COLO668 (cell line): ENCODE data around the gene ATP2C1.
"Not testable (repeated sequence)": the region's sequence is repeated elsewhere in the genome, so short reads cannot be mapped to it uniquely, and the experiment has no call there.

Experiments used
- DNase-seq: peaks from one replicate; lab custom pipeline; 2025; ENCODE audit not compliant: unreplicated experiment; lab: John Stamatoyannopoulos, UW

The ATP2C1 gene

GRCh38 chr3:130935761-130936492, 42.0 kb downstream of the ATP2C1 start:
- DNase-seq: no peak

- no peak for DNase-seq
These were observed 45.9 kb downstream of the ATP2C1 start for GRCh38 chr3:130939753-130940152.

- no peak for DNase-seq
These were observed 47.9 kb downstream of the ATP2C1 start for GRCh38 chr3:130941793-130942192.

- no peak for DNase-seq
These were observed 53.0 kb downstream of the ATP2C1 start for GRCh38 chr3:130946882-130947281.

GRCh38 chr3:130948001-130948773, 54.3 kb downstream of the ATP2C1 start:
- DNase-seq: no peak

GRCh38 chr3:130948929-130949328, 55.0 kb downstream of the ATP2C1 start:
- DNase-seq: no peak

GRCh38 chr3:130950124-130950523, 56.2 kb downstream of the ATP2C1 start:
- no peak for DNase-seq

GRCh38 chr3:130950641-130951040, 56.8 kb downstream of the ATP2C1 start:
- DNase-seq: no peak

- no peak for DNase-seq
These were observed 61.6 kb downstream of the ATP2C1 start for GRCh38 chr3:130955481-130955880.

GRCh38 chr3:130956281-130956680, 62.4 kb downstream of the ATP2C1 start:
- no peak for DNase-seq

- no peak for DNase-seq
These were observed 62.8 kb downstream of the ATP2C1 start for GRCh38 chr3:130956721-130957120.

- no peak for DNase-seq
These were observed 66.4 kb downstream of the ATP2C1 start for GRCh38 chr3:130960139-130960795.

- no peak for DNase-seq
These were observed 67.6 kb downstream of the ATP2C1 start for GRCh38 chr3:130961458-130961857.

- DNase-seq: no peak
These were observed 69.6 kb downstream of the ATP2C1 start for GRCh38 chr3:130963444-130963843.

GRCh38 chr3:130963878-130964277, 70.0 kb downstream of the ATP2C1 start:
- no peak for DNase-seq

GRCh38 chr3:130967281-130967680, 73.4 kb downstream of the ATP2C1 start:
- no peak for DNase-seq

GRCh38 chr3:130968221-130968620, 74.3 kb downstream of the ATP2C1 start:
- no peak for DNase-seq

- DNase-seq: no peak
These were observed 75.7 kb downstream of the ATP2C1 start for GRCh38 chr3:130969621-130970020.

- no peak for DNase-seq
These were observed 77.3 kb downstream of the ATP2C1 start for GRCh38 chr3:130971208-130971607.

GRCh38 chr3:130972592-130972991, 78.7 kb downstream of the ATP2C1 start:
- DNase-seq: not testable (repeated sequence)

- no peak for DNase-seq
These were observed 79.5 kb downstream of the ATP2C1 start for GRCh38 chr3:130973406-130973805.

- DNase-seq: no peak
These were observed 80.3 kb downstream of the ATP2C1 start for GRCh38 chr3:130974201-130974600.
